ENCODE data around the gene RPS25.
"Not testable (repeated sequence)": the region's sequence is repeated elsewhere in the genome, so short reads cannot be mapped to it uniquely, and the experiment has no call there.

The RPS25 gene

GRCh38 chr11:119014209-119014924 is 3.8 kb downstream of the RPS25 start:
- no peak for DNase-seq

GRCh38 chr11:119012629-119013170 is 5.4 kb downstream of the RPS25 start:
- DNase-seq: no peak

GRCh38 chr11:119011476-119012053 is 6.6 kb downstream of the RPS25 start:
- DNase-seq: no peak

- no peak for DNase-seq
Measured at GRCh38 chr11:119006656-119007055, 11.5 kb downstream of the RPS25 start.

GRCh38 chr11:119000906-119001305 is 17.2 kb downstream of the RPS25 start:
- peak; percentile 75 for DNase-seq

GRCh38 chr11:118998822-118999221 is 19.3 kb downstream of the RPS25 start:
- DNase-seq: peak; percentile 91

- no peak for DNase-seq
Measured at GRCh38 chr11:118998388-118998717, 19.8 kb downstream of the RPS25 start.

GRCh38 chr11:118997627-118998387 is 20.3 kb downstream of the RPS25 start, which contains the start of gene CENATAC:
TSS of gene CENATAC (plus strand) at chr11:118998138. CDS start at chr11:118998198, 60 bp downstream.
- peak; percentile 90 for DNase-seq

- DNase-seq: peak; percentile 35
Measured at GRCh38 chr11:118996926-118997626, 21.1 kb downstream of the RPS25 start.

- DNase-seq: not testable (repeated sequence)
Measured at GRCh38 chr11:118991486-118992038, 26.6 kb downstream of the RPS25 start.

GRCh38 chr11:118988280-118988679 is 29.9 kb downstream of the RPS25 start:
- no peak for DNase-seq

- no peak for DNase-seq
Measured at GRCh38 chr11:118984825-118985224, 33.3 kb downstream of the RPS25 start.

GRCh38 chr11:118984337-118984736 is 33.8 kb downstream of the RPS25 start:
- not testable (repeated sequence) for DNase-seq

- no peak for DNase-seq
Measured at GRCh38 chr11:118980191-118980881, 37.8 kb downstream of the RPS25 start.

GRCh38 chr11:118979434-118979833 is 38.7 kb downstream of the RPS25 start:
- DNase-seq: no peak

GRCh38 chr11:118975771-118976709 is 42.1 kb downstream of the RPS25 start:
- no peak for DNase-seq

- DNase-seq: no peak
Measured at GRCh38 chr11:118973985-118974384, 44.2 kb downstream of the RPS25 start.

GRCh38 chr11:118971646-118972045 is 46.5 kb downstream of the RPS25 start, which contains the start of gene FOXR1:
TSS of gene FOXR1 (plus strand) at chr11:118971761. CDS start at chr11:118971932, 171 bp downstream.
- no peak for DNase-seq

GRCh38 chr11:118969508-118969907 is 48.6 kb downstream of the RPS25 start:
- DNase-seq: not testable (repeated sequence)
